ENCODE measurements around the gene CALCR.

- TF ChIP-seq, protein P1, sequence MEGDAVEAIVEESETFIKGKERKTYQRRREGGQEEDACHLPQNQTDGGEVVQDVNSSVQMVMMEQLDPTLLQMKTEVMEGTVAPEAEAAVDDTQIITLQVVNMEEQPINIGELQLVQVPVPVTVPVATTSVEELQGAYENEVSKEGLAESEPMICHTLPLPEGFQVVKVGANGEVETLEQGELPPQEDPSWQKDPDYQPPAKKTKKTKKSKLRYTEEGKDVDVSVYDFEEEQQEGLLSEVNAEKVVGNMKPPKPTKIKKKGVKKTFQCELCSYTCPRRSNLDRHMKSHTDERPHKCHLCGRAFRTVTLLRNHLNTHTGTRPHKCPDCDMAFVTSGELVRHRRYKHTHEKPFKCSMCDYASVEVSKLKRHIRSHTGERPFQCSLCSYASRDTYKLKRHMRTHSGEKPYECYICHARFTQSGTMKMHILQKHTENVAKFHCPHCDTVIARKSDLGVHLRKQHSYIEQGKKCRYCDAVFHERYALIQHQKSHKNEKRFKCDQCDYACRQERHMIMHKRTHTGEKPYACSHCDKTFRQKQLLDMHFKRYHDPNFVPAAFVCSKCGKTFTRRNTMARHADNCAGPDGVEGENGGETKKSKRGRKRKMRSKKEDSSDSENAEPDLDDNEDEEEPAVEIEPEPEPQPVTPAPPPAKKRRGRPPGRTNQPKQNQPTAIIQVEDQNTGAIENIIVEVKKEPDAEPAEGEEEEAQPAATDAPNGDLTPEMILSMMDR (IDR thresholded peaks at IDR 0.05; ENCODE audit: low read length) = no peak
- TF ChIP-seq EZH2 (IDR thresholded peaks at IDR 0.05; ENCODE audit: borderline replicate concordance, low read length) = no peak
These were observed 45.5 kb upstream of the CALCR start for GRCh38 chr7:93620057-93620456.

Measured in OCI-LY1 (cell line).